ENCODE data around the gene NPPB.

NPPB gene

DNA sequence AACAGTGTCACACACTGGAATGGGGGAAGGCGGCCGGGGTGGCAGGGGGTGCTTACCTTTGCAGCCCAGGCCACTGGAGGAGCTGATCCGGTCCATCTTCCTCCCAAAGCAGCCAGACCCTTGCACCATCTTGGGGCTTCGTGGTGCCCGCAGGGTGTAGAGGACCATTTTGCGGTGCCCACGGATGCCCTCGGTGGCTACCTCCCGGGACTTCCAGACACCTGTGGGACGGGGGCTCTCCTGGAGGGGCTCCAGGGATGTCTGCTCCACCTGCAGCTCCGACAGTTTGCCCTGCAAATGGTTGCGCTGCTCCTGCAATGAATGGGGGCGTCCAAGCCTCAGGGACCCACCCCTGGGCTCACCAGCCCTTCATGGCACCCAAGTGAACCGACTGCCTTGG, 587 bp downstream of the NPPB start:
- in situ Hi-C loops (cut with MboI; ENCODE audit: low sequenced_read_pairs, unreplicated experiment) = no loop called here
- TF ChIP-seq, protein P1, sequence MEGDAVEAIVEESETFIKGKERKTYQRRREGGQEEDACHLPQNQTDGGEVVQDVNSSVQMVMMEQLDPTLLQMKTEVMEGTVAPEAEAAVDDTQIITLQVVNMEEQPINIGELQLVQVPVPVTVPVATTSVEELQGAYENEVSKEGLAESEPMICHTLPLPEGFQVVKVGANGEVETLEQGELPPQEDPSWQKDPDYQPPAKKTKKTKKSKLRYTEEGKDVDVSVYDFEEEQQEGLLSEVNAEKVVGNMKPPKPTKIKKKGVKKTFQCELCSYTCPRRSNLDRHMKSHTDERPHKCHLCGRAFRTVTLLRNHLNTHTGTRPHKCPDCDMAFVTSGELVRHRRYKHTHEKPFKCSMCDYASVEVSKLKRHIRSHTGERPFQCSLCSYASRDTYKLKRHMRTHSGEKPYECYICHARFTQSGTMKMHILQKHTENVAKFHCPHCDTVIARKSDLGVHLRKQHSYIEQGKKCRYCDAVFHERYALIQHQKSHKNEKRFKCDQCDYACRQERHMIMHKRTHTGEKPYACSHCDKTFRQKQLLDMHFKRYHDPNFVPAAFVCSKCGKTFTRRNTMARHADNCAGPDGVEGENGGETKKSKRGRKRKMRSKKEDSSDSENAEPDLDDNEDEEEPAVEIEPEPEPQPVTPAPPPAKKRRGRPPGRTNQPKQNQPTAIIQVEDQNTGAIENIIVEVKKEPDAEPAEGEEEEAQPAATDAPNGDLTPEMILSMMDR (IDR thresholded peaks at IDR 0.05; ENCODE audit: borderline replicate concordance, control extremely low read depth, extremely low read depth, insufficient read depth, missing control alignments) = no peak
- no peak for DNase-seq (ENCODE audit: low spot score)

DNA sequence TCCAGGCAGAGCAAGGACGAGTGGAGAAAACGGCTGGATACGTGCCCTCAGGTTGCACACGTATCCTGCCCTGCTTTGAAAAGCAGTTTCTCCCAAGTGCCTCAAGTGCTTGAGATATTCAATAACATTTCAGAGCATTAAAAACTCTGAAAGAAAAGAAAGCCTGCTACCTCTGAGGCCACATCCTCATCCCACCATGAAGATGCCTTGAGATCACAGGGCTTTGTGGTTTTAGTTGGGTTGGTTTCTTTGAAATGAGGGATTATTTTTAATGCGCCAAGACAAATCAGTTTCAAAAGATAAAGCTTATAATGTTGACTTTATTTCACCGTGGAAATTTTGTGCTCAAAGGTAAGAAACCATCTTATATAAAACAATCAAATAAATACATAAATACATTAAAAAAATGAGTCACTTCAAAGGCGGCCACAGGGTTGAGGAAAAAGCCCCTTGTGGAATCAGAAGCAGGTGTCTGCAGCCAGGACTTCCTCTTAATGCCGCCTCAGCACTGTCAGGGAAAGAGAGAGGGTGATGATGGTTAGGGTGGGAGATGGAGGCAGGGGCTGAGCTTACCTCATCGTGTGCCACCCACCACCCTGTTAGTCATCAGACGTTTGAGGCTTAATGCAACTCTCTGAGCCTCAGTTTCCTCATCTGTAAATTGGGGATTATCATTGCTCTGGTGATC, 1.4 kb downstream of the NPPB start:
- DNase-seq (ENCODE audit: low spot score) = no peak
- in situ Hi-C loops (cut with MboI; ENCODE audit: low sequenced_read_pairs, unreplicated experiment) = no loop called here
- TF ChIP-seq, protein P1 (IDR thresholded peaks at IDR 0.05; ENCODE audit: borderline replicate concordance, control extremely low read depth, extremely low read depth, insufficient read depth, missing control alignments) = no peak

DNA sequence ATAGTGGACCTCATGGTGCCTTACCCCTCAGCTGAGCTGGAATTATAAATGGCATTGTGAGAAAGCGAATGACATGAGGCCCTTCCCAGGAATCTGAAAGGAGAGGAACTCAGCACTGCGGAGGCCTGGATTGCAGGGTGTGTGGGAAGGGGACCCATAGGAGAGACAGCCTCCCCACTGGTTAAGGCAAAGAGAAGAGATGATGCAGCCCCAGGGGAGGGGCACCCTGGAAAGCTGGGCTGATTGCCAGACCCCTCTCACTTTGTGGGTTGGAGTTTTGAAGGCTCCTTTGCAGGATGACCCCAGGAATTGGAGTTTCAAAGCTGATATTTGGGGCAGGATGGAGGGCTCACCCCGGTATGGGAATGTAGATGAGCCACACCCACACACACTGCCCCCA, 2.0 kb downstream of the NPPB start:
- TF ChIP-seq, protein P1 (IDR thresholded peaks at IDR 0.05; ENCODE audit: borderline replicate concordance, control extremely low read depth, extremely low read depth, insufficient read depth, missing control alignments) = no peak
- no peak for DNase-seq (ENCODE audit: low spot score)
- in situ Hi-C loops (cut with MboI; ENCODE audit: low sequenced_read_pairs, unreplicated experiment) = no loop called here

DNA sequence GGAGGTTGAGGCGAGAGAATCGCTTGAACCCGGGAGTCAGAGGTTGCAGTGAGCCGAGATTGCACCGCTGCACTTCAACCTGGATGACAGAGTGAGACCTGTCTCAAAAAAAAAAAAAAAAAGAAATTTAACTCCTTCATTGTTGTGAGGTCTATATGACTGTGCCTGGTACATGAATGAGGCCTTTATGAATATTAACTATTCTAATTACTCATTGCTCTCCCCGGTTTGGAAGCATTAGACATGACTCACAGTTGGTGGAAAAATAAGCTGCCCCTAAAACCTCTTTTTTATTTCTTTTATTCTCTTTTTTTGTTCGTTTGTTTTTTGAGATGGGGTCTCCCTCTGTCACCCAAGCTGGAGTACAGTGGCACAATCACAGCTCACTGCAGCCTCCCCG, 3.3 kb downstream of the NPPB start:
- no peak for DNase-seq (ENCODE audit: low spot score)
- TF ChIP-seq, protein P1 (IDR thresholded peaks at IDR 0.05; ENCODE audit: borderline replicate concordance, control extremely low read depth, extremely low read depth, insufficient read depth, missing control alignments) = no peak
- in situ Hi-C loops (cut with MboI; ENCODE audit: low sequenced_read_pairs, unreplicated experiment) = no loop called here

DNA sequence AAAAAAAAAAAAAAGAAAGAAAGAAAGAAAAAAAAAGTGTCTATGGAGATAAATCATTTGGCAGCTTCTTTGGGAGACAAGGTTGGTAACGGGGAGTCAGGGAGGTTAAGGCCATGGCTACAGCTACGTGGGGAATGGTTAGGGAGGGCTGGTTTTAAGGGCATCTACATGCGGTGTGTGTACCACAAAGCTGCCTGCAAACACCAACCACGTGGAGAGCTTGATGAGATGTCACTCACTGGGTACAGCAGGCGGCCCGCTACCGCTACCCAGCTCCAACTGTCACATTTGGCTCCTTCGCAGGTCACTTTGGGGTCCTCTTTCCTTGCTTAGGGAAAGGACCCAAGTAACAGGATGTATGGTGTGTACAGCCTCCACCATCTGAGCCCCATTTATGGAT, 4.2 kb downstream of the NPPB start:
- no peak for DNase-seq (ENCODE audit: low spot score)
- in situ Hi-C loops (cut with MboI; ENCODE audit: low sequenced_read_pairs, unreplicated experiment) = no loop called here
- TF ChIP-seq, protein P1 (IDR thresholded peaks at IDR 0.05; ENCODE audit: borderline replicate concordance, control extremely low read depth, extremely low read depth, insufficient read depth, missing control alignments) = no peak

DNA sequence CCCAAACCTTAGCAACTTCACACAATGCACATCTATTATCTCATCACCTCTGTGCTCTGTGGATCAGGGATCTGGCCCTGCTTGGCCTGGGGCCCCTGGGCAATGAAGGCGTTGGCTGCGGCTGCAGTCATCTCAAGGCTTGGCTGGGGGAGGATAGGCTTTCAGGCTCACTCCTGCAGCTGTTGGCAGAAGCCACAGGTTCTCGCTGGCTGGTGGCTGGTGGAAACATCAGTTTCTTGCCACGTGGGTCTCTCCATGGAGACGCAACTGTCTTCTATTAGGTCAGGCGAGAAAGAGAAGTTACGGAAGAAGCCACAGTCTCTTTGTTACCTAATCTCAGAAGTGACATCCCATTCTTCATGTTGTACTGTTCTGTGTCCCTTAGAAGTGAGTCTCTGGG, 7.6 kb downstream of the NPPB start:
- TF ChIP-seq, protein P1 (IDR thresholded peaks at IDR 0.05; ENCODE audit: borderline replicate concordance, control extremely low read depth, extremely low read depth, insufficient read depth, missing control alignments) = no peak
- in situ Hi-C loops (cut with MboI; ENCODE audit: low sequenced_read_pairs, unreplicated experiment) = no loop called here
- no peak for DNase-seq (ENCODE audit: low spot score)

Data from GM13976 (cell line).